Activated CD4-positive, alpha-beta T cell treated with anti-CD3 and anti-CD28 coated beads for 4 hours (primary cell): ENCODE measurements around the gene ZDHHC4.
"Not testable (repeated sequence)": the region's sequence is repeated elsewhere in the genome, so short reads cannot be mapped to it uniquely, and the experiment has no call there.

Experiments used
- DNase-seq, 2 donors: peaks; one replicate each; pipeline ENCODE4 v3.0.0-alpha.2; 2020

Gene ZDHHC4

GRCh38 chr7:6608081-6608480 lies 30.8 kb downstream of the ZDHHC4 start:
- DNase-seq = no peak

DNA sequence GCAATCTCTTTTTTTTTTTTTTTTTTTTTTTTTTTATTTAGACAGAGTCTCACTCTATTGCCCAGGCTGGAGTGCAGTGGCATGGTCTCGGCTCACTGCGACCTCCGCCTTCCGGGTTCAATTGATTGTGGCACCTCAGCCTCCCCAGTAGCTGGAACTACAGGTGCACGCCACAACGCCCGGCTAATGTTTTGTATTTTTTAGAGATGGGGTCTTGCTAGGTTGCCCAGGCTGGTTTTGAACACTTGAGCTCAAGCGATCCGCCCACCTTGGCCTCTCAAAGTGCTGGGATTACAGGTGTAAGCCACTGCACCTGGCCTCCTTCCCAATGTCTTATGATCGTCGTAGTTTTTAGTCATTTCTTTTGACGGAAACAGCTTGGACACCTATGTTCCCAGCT lies 31.5 kb downstream of the ZDHHC4 start:
- DNase-seq = no peak

- DNase-seq = no peak
Measured at GRCh38 chr7:6612819-6613218, 35.6 kb downstream of the ZDHHC4 start.

GRCh38 chr7:6613706-6614105 lies 36.5 kb downstream of the ZDHHC4 start:
- DNase-seq = no peak

- no peak for DNase-seq
Measured at GRCh38 chr7:6614953-6615722, 37.9 kb downstream of the ZDHHC4 start, which contains the start of gene ZNF853. Gene ZNF853 (plus strand): TSS chr7:6615610. CDS start chr7:6616175, 565 bp downstream.

GRCh38 chr7:6615723-6616555 lies 38.7 kb downstream of the ZDHHC4 start:
- DNase-seq = no peak

DNA sequence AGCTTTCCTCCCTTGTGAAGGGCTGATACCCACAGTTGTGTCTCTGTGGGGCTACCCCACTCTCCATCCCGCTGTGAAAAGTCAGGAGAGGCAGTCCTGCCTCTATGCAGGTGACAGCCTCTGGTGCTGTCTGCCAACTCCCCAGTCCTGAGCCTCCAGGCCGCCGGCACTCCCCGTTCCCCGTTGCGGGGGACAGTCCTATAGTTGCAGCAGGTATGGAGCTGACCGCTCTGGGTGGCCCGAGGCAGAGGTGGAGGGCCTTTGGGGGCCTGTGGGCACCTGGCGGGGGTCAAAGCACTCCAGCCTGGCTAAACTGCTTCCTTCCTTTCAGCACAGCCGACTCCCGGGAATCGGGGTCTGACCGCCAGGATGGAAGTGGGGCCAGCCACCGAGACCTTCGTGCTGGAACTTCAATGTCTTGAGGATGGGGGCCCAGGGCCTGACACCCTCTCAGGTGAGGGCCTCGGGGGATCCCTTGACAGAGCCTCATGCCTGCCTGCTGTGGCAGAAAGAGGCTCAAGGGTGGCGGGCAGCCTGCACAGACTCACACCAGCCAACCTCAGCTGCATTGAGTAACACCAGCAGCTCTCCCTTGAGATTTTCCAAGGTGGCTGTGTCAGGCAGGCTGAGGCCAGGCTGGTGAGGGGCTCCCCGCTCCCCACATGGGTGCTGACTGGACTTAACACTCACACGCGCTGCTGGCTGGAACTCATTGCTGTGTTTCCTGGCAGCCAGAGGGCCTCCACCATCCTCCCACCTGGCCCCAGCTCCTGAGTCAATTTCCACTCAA lies 39.8 kb downstream of the ZDHHC4 start:
- no peak for DNase-seq

DNA sequence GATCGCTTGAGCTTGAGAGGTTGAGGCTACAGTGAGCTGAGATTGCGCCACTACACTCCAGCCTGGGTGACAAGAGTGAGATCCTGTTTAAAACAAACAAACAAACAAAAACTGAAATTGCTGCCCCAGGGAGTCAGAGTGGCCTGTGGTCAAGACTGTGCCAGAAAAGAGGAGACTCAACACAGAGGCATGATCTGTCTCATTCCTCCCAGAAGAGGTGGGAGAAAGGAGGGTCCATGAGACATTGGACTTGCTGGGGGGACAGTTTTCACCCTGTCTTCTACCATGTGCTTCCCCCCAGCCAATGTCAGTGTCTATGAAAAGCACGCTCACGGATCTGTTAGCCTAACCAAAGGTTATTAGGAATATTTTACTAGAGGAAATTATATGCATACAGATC lies 41.4 kb downstream of the ZDHHC4 start:
- DNase-seq = no peak

DNA sequence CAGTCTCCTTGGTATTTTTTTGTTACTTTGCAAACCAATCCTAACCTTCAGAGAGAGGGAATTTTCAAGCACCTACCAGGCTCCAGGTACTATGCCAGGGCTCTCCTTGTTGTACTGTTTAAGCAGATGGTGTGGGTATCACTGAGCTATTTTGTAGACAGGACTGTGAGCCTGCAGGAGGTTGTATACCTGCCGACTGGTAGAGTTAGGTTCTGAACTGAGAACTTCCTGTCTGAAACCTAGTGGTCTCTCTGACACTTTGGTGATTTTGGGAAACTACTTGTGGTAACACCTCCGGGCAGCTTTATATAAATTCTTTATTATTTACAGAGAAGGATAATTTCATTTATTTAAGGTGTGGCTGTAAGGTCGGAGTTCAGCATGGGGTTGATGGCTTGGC lies 42.7 kb downstream of the ZDHHC4 start:
- DNase-seq = no peak

DNA sequence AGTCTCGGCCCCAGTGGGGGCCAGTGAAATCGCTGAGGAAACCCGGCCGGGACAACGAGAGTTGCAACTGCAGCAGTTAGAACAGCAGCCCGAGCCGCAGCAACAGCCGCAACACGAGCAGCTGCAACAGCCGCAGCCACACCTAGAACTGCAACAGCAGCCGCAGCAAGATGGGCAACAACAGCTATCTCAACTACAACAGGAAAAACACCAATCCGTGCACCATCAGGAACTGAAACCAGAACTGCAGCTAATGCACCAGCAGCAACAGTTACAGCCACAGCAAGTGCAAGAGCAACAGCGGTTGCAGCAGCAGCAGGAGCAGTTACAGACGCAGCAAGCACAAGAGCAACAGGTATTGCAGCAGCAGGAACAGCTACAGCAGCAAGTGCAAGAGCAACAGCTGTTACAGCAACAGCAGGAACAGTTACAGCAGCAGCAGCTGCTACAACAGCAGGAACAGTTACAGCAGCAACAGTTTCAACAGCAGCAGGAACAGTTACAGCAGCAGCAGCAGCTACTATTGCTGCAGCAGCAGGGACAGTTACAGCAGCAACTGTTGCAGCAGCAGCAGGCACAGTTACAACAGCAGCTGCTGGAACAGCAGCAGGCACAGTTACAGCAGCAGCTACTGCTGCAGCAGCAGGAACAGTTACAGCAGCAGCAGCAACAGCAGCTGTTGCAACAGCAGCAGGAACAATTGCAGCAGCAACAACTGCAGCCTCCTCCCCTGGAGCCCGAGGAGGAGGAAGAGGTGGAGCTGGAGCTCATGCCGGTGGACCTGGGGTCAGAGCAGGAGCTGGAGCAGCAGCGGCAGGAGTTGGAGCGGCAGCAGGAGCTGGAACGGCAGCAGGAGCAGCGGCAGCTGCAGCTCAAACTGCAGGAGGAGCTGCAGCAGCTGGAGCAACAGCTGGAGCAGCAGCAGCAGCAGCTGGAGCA lies 44.2 kb downstream of the ZDHHC4 start:
- DNase-seq = no peak

DNA sequence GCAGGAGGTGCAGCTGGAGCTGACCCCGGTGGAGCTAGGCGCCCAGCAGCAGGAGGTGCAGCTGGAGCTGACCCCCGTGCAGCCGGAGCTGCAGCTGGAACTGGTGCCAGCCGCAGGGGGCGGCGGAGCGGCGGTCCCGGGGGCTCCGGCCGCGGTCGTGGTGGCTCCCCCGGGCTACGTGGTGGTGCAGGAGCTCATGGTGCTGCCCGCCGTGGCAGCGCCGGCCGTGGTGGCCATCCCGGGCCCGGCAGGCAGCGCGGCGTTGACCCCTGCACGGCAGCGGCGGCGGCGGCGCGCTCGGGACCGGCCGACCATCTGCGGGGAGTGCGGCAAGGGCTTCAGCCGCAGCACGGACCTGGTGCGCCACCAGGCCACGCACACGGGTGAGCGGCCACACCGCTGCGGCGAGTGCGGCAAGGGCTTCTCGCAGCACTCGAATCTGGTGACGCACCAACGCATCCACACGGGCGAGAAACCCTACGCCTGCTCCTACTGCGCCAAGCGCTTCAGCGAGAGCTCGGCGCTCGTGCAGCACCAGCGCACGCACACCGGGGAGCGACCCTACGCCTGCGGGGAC lies 45.0 kb downstream of the ZDHHC4 start:
- no peak for DNase-seq

DNA sequence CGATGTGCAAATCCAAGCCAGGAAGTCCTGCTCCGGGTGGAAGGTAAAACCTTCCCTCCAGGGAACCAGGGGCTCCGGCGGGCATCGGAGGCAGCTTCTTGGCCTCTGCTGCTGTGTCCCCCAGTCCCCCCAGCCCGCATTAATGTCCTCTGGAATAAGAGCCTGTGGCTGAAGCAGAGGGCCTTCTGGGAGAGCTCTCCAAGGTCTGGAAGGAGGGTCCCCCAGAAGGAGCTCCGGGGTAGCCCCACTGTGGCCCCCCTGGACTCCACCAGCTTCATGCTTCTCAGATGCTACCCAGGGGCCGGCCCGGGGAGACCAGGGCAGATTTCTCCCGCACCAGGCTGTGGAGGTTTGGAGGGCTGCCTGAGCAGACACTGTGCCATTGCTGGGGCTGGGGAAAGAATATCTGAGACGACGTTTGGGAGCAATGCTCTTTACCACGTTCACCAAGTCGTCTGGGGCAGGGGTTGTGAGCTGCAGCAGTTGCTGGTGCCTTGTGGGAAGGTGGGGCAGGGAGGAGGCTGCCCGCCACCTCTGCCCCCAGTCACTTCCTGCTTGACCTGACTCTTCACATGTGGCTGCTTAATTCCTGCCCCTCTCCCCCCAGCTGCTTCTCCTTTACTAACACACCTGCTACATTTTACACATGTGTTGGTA lies 46.5 kb downstream of the ZDHHC4 start:
- no peak for DNase-seq

DNA sequence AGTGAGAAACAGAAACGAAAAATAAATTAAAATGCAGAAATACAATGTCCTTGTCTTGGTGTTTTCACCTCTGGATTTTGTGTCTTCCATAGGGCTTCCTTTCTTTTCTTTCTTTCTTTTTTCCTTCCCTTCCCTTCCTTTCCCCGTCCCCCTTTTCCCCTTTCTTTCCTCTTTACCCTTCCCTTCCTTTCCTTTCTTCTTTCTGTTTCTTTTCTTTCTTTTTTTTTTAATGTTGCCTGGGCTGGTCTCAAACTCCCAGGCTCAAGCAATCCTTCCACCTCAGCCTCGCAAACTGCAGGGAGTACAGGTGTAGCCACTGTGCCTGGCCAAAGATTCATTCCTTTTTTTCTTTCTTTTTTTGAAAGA lies 47.0 kb downstream of the ZDHHC4 start:
- DNase-seq = no peak

DNA sequence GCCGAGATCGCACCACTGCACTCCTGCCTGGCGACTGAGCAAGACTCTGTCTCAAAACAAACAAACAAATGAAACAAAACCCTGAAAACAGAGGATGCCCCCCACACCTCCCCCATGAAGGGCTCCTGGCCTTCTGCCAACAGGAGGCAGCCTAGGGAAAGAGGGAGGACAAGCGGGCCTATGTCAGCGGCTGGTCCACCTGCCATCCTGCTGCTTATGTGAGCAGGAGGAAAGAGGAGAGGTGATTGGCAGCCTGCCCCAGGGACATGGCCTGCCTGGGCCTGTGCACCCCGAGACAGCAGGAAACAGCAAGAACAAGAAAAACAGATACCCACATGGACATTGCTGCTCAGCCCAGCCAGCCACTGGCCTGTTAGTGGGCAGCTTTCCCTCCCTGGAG lies 50.8 kb downstream of the ZDHHC4 start:
- DNase-seq = no peak

DNA sequence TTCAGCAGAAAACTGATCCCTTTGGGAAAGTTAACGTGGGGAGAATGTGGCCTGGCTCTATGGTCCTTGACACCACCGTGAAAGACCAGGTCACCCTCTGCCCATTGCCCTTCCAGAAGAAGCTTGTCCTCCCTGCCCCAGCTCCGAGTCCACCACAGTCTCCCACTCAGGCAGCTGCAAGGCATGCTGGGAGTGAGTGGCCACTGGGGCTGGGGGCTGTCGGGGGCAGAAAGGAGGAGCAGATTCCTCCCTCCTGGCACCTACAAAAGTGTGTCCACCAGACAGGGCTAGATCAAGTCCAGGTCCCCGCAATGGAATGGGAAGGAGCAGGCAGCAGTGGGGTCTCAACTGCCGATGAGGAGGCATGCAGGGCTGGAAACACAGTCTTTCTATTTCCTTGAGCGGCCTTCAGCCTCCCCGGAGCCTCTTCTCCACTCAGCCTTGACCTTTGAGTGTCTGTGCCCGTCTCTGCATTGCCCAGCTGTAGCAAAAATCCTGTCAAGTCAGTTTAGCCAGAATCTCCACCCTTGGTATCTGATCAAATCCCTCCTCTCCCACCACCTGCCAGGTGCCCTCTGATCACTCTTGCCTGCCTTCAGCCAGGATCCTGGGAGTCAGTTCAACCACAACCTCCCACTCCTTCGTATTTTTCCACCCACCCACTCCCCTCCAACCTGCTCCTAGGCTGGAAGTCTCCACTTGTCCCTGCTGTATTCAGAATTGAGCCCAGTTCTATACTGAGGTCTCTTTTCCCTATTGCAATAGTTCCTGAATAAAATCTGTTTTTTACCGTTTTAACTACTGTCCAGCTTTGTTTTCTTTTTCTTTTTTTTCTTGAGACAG lies 53.0 kb downstream of the ZDHHC4 start:
- DNase-seq = no peak

DNA sequence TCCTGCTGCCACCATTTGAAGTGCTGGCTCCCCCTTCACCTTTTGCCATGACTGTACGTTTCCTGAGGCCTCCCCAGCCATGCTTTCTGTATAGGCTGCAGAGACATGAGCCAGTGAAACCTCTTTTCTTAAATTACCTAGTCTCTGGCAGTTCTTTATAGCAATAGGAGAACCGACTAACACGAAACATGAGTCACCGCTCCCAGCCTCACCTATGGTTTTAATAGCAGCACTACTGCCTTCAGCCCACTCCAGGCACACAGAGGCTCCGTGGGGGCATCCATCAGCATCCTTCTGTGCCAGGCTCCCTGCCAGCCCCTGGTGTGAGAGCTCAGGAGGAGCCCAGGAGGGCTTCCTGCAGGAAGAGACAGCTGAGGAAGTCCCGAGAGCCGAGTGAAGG lies 54.4 kb downstream of the ZDHHC4 start:
- DNase-seq = no peak

DNA sequence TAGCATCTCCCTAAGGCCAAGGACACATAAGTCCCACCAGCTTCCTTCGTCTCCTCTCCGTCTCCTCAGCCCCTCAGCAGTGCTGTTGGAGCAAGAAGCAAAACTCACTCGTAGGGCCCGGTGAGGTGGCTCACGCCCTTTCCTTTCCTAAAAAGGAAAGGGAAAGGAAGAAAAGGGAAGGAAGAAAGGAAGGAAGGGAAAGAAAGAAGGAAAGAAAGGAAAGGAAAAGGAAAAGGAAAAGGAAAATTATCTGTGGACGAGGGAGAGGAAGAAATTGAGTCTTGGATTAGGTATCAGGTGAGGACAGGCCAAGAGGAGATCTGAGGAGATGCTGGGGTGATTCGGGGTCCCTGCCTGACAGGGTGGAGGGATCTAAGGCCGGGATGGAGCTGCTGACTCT lies 56.8 kb downstream of the ZDHHC4 start:
- no peak for DNase-seq

DNA sequence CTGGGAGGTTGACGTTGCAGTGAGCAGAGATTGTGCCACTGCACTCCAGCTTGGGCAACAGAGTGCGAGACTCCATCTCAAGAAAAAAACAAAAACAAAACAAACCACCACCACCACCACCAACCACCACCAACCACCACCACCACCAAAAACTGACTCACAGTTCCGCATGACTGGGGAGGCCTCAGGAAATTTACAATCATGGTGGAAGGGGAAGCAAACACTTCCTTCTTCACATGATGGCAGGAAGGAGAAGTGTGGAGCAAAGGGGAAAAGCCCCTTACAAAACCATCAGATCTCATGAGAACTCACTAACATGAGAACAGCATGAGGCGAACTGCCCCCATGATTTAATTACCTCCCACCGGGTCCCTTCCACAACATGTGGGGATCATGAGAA lies 57.7 kb downstream of the ZDHHC4 start:
- DNase-seq = not testable (repeated sequence)

GRCh38 chr7:6636741-6637543 lies 59.7 kb downstream of the ZDHHC4 start, which contains the start of gene ZNF316:
Gene ZNF316 (plus strand): TSS chr7:6637318. CDS start chr7:6642410, 5,092 bp downstream.
- DNase-seq = peak; percentile 47 to 63
